ENCODE results near the gene DERA.

DNA sequence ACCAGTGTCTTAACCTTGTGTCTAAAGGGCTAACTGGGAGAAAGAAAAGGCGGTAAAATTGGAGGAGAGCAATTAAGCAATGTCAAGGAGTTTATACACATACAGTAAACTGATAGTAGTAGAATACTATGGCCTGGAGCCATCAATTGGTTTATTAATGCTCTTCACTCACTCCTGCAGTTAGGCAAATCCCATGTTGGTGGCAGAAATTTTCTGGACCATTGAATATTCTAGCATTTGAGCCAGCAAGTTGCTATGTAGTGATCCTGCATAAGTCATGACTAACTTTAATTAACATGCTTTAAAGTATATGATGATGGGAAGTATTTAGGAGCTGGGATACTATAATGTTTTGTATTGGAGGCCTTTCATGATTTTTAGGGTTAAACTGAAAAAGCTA lies 14.3 kb upstream of the DERA start:
- TF ChIP-seq TBP (IDR thresholded peaks at IDR 0.05; ENCODE audit: low read depth, low read length) (no peak), POLR2A (IDR thresholded peaks at IDR 0.05; ENCODE audit: control extremely low read depth in 1 of 2, low read depth in 2 of 2, low read length in 2 of 2) (no peak)
